HepG2 (cell line): ENCODE data around the gene BPIFB2. TPM values are rescaled to one million over a fixed set of nuclear protein-coding genes. Genes with fewer than 3 reads are reported as not detected.
A peak's percentile ranks its signal among the peaks of the same experiment; 100 is the strongest.

Experiments
- ARID3A ChIP-seq: IDR thresholded peaks from 2 replicates; pipeline ENCODE4 v1.6.1; 2012; ENCODE audit warnings: low read depth, low read length, improper control_type of control experiment
- CSRNP1 ChIP-seq: sonication (generic); formaldehyde crosslinking; IDR thresholded peaks from 2 replicates; pipeline ENCODE4 v1.8.1; 2023; ENCODE audit warnings: mild to moderate bottlenecking, missing genetic modification reagents
- DPF2 ChIP-seq: sonication (generic); formaldehyde crosslinking; IDR thresholded peaks from 2 replicates; pipeline ENCODE4 v1.4.0; 2020; ENCODE audit warnings: mild to moderate bottlenecking, low read depth, missing genetic modification reagents, borderline replicate concordance
- HES4 ChIP-seq: sonication (generic); formaldehyde crosslinking; IDR thresholded peaks from 2 replicates; pipeline ENCODE4 v1.9.0; 2021; ENCODE audit warnings: mild to moderate bottlenecking, missing genetic modification reagents, borderline replicate concordance
- HNF4A ChIP-seq: sonication (generic); formaldehyde crosslinking; IDR thresholded peaks from 2 replicates; pipeline ENCODE4 v1.4.0; 2020; ENCODE audit warnings: missing genetic modification reagents
- JUNB ChIP-seq: sonication (generic); formaldehyde crosslinking; IDR thresholded peaks from 2 replicates; pipeline ENCODE4 v1.8.0; 2022; ENCODE audit warnings: missing genetic modification reagents, mild to moderate bottlenecking, borderline replicate concordance
- MYNN ChIP-seq: sonication (generic); formaldehyde crosslinking; IDR thresholded peaks from 2 replicates; pipeline ENCODE4 v1.4.0; 2020; ENCODE audit warnings: mild to moderate bottlenecking, low read depth, missing genetic modification reagents
- NFIB ChIP-seq: sonication (generic); formaldehyde crosslinking; IDR thresholded peaks from 2 replicates; pipeline ENCODE4 v1.9.0; 2021; ENCODE audit warnings: missing genetic modification reagents, mild to moderate bottlenecking, borderline replicate concordance
- PCBP1 ChIP-seq: fragments of 200-400 bp; formaldehyde crosslinking; IDR thresholded peaks from 2 replicates; pipeline ENCODE4 v1.6.1; 2017; ENCODE audit warnings: mild to moderate bottlenecking, low read depth, low read length, borderline replicate concordance
- SIX4 ChIP-seq: sonication (generic); formaldehyde crosslinking; IDR thresholded peaks from 2 replicates; pipeline ENCODE4 v1.4.0; 2020; ENCODE audit warnings: missing genetic modification reagents
- SMC3 ChIP-seq: IDR thresholded peaks from 2 replicates; pipeline ENCODE4 v1.6.1; 2011; ENCODE audit warnings: low read length, improper control_type of control experiment
- SP1 ChIP-seq, 2 experiments: fragments of 450-650 bp in 1 of 2; sonication (generic) in 1 of 2; formaldehyde crosslinking in 1 of 2; IDR thresholded peaks; 2 replicates each; pipeline versions ENCODE4 v1.4.0 to v1.6.1; 2016 to 2020; ENCODE audit warnings: missing genetic modification reagents in 1 of 2
- TCF7 ChIP-seq: sonication (generic); IDR thresholded peaks from 2 replicates; pipeline ENCODE4 v1.6.1; 2016; ENCODE audit warnings: antibody characterized with exemption, low read depth
- TEAD2 ChIP-seq: sonication (generic); formaldehyde crosslinking; IDR thresholded peaks from 2 replicates; pipeline ENCODE4 v1.9.0; 2021; ENCODE audit warnings: missing genetic modification reagents
- ZKSCAN1 ChIP-seq: fragments of 150-350 bp; IDR thresholded peaks from 2 replicates; pipeline ENCODE4 v1.6.1; 2014; ENCODE audit warnings: low read length
- ZNF275 ChIP-seq: sonication (generic); formaldehyde crosslinking; IDR thresholded peaks from 2 replicates; pipeline ENCODE4 v1.8.0; 2022; ENCODE audit warnings: missing genetic modification reagents, mild to moderate bottlenecking, inconsistent platforms, borderline replicate concordance
- ZNF335 ChIP-seq: sonication (generic); formaldehyde crosslinking; IDR thresholded peaks from 2 replicates; pipeline ENCODE4 v1.4.0; 2020; ENCODE audit warnings: missing genetic modification reagents
- ZNF543 ChIP-seq: sonication (generic); formaldehyde crosslinking; IDR thresholded peaks from 2 replicates; pipeline ENCODE4 v1.4.0; 2020; ENCODE audit warnings: mild to moderate bottlenecking, missing genetic modification reagents
- ZNF589 ChIP-seq: sonication (generic); formaldehyde crosslinking; conservative IDR thresholded peaks from 2 replicates; pipeline ENCODE4 v1.8.0; 2022; ENCODE audit warnings: mild to moderate bottlenecking, moderate library complexity, missing genetic modification reagents
- ZNF7 ChIP-seq: IDR thresholded peaks from 2 replicates; pipeline ENCODE4 v1.6.1; 2016; ENCODE audit warnings: missing biosample characterization, missing genetic modification reagents
- ZNF703 ChIP-seq: sonication (generic); formaldehyde crosslinking; IDR thresholded peaks from 2 replicates; pipeline ENCODE4 v1.5.1; 2020; ENCODE audit warnings: missing genetic modification reagents, mild to moderate bottlenecking, moderate library complexity, borderline replicate concordance
- ZNF770 ChIP-seq: sonication (generic); formaldehyde crosslinking; IDR thresholded peaks from 2 replicates; pipeline ENCODE4 v1.5.0; 2020; ENCODE audit warnings: mild to moderate bottlenecking, missing genetic modification reagents
- polyA plus RNA-seq, 8 experiments: library from polyadenylated mRNA; depleted of rRNA in 3 of 8; stranded (reverse) in 7 of 8; unstranded in 1 of 8; fragments of >200 nt; fragmentation: Illumina TruSeq in 4 of 8; extraction: Trizol in 4 of 8; gene quantifications; 2 replicates each; pipeline versions ENCODE4 v1.2.1 to v1.2.3, GENCODE V29; 2011 to 2016; ENCODE audit warnings: low read depth in 4 of 8, missing spikeins in 1 of 8, mixed read lengths in 1 of 8; ENCODE audit not compliant: insufficient read depth in 1 of 8
- total RNA-seq, 5 experiments: library from RNA; depleted of rRNA; stranded (reverse); fragments of >200 nt; fragmentation: Illumina TruSeq; extraction: Trizol; gene quantifications; 2 replicates each; pipeline ENCODE4 v1.2.3, GENCODE V29; 2016; ENCODE audit warnings: low read depth in 1 of 5

The BPIFB2 gene
- total and polyA plus RNA-seq, 2 of the 13 experiments (the other 11 are each of a cell fraction or from before 2014, with no cell fraction given) = 54.5 to 902 TPM

GRCh38 chr20:33009214-33010132 lies 2.0 kb downstream of the BPIFB2 start (continued):
- TF ChIP-seq CSRNP1 (peak; percentile 98), HNF4A (CRISPR knock-in tag) (peak; percentile 63), ZNF703 (CRISPR knock-in tag) (peak; percentile 68; the same call in 1 of the 2 replicates), ZNF275 (CRISPR knock-in tag) (peak; percentile 74; the same call in 1 of the 2 replicates), NFIB (CRISPR knock-in tag) (0 out of 2 replicates have a peak, but pooled peaks have one; percentile 75), ZNF335 (CRISPR knock-in tag) (peak; percentile 75; the same call in 1 of the 2 replicates), SMC3 (0 out of 2 replicates have a peak, but pooled peaks have one; percentile 16), ZKSCAN1 (no peak), DPF2 (CRISPR knock-in tag) (peak; percentile 99), SP1 (IDR thresholded peaks at IDR 0.05) (no peak), SP1 (CRISPR knock-in tag; IDR thresholded peaks at IDR 0.05) (peak; percentile 42; the same call in 1 of the 2 replicates), TCF7 (peak; percentile 84), ZNF589 (peak; percentile 96), TEAD2 (no peak), PCBP1 (peak; percentile 96), JUNB (peak; percentile 74; the same call in 1 of the 2 replicates), SIX4 (peak; percentile 83), ZNF7 (CRISPR knock-in tag) (peak; percentile 50; the same call in 1 of the 2 replicates), HES4 (CRISPR knock-in tag) (0 out of 2 replicates have a peak, but pooled peaks have one; percentile 71), ARID3A (no peak; the same call in 1 of the 2 replicates), ZNF770 (CRISPR knock-in tag) (peak; percentile 55; the same call in 1 of the 2 replicates), ZNF543 (CRISPR knock-in tag) (peak; percentile 99), MYNN (CRISPR knock-in tag) (peak; percentile 27; the same call in 1 of the 2 replicates)
